Ovary (tissue), 3 donors: ENCODE results near the gene ZC2HC1C.

Experiments used
- EP300 ChIP-seq: sonication (generic); formaldehyde crosslinking; IDR thresholded peaks from one replicate; pipeline ENCODE4 v1.6.1; 2017; ENCODE audit warnings: antibody characterized with exemption
- POLR2A ChIP-seq: fragments of 450-650 bp; IDR thresholded peaks from one replicate; pipeline ENCODE4 v1.6.1; 2017; ENCODE audit warnings: antibody characterized with exemption, mild to moderate bottlenecking, moderate library complexity
- TF ChIP-seq, protein P1 (sequence below), 3 donors: fragments of 450-650 bp in 2 of 3; fragments of 200-600 bp in 1 of 3; IDR thresholded peaks; one replicate each; pipeline versions ENCODE4 v1.5.1 to v1.8.0; 2016 to 2022; ENCODE audit warnings: antibody characterized with exemption in 3 of 3, mild to moderate bottlenecking in 1 of 3
- donor health status: DM: no; HTN: no; CAD: no.

DNA sequence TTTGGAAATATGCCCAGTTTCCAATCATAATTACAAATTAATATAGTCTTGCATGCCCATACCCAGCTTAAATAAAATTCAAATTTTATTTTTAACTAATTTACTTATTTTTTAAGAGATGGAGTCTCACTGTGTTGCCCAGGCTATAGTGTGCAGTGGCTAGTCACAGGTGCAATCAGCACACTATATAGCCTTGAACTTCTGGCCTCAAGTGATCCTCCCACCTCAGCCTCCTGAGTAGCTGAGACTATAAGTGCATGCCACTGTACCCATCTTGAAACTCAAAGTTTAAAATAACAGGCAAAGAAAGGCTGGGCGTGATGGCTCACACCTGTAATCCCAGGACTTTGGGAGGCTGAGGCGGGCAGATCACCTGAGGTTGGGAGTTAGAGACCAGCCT lies 28.5 kb upstream of the ZC2HC1C start:
- TF ChIP-seq POLR2A: no peak
- TF ChIP-seq, protein P1, sequence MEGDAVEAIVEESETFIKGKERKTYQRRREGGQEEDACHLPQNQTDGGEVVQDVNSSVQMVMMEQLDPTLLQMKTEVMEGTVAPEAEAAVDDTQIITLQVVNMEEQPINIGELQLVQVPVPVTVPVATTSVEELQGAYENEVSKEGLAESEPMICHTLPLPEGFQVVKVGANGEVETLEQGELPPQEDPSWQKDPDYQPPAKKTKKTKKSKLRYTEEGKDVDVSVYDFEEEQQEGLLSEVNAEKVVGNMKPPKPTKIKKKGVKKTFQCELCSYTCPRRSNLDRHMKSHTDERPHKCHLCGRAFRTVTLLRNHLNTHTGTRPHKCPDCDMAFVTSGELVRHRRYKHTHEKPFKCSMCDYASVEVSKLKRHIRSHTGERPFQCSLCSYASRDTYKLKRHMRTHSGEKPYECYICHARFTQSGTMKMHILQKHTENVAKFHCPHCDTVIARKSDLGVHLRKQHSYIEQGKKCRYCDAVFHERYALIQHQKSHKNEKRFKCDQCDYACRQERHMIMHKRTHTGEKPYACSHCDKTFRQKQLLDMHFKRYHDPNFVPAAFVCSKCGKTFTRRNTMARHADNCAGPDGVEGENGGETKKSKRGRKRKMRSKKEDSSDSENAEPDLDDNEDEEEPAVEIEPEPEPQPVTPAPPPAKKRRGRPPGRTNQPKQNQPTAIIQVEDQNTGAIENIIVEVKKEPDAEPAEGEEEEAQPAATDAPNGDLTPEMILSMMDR (IDR thresholded peaks at IDR 0.05): no peak
- TF ChIP-seq EP300: no peak
